ENCODE results near the gene ITPK1. TPM values are rescaled to one million over a fixed set of nuclear protein-coding genes. Genes with fewer than 3 reads are reported as not detected.

Gene ITPK1
- total RNA-seq, 1 experiment from 2014 or later = 80.3 TPM

- no peak for DNase-seq (ENCODE audit: low spot score)
Measured at GRCh38 chr14:92953526-92953925, 162.2 kb downstream of the ITPK1 start.

DNA sequence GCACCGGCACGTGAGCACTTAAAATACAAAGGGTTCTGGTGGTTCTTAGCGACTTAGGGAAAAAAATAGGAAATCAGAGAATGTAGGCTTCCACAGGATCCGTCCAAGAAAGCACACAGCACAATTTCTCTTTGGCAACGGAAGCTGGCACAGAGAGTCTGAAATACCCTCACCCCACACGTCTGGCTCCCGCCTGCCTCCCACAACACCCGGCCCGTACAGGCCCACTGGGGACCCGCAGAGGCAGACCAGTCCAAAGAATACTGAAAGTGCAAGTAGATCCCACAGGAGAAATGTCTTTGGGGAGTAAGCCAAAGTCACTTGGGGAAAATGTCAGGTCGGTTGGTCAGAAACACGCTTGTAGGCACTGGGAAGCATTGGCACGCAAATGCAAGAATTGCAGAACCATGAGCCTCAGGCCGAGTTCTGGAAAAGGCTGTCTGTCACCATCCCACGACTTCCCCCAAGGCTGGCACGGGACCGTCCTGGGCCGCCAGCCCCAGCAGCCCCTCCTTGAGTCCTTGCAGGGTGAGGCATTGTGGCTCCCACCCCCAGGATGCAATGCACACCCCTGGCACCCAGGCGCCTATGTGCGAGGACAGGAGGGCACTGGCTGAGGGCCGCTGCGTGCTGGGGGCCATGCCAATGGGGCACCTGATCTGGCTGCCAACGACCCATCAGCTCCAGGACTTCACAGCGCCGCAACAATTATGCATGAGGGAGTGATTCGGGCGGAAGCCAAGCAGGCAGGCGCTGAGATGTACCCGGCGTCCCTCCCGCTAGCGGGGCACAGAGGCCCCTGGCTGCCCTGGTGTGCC lies 163.0 kb downstream of the ITPK1 start:
- DNase-seq (ENCODE audit: low spot score) = no peak

- DNase-seq (ENCODE audit: low spot score) = peak; percentile 66
Measured at GRCh38 chr14:92951912-92952471, 163.7 kb downstream of the ITPK1 start.

DNA sequence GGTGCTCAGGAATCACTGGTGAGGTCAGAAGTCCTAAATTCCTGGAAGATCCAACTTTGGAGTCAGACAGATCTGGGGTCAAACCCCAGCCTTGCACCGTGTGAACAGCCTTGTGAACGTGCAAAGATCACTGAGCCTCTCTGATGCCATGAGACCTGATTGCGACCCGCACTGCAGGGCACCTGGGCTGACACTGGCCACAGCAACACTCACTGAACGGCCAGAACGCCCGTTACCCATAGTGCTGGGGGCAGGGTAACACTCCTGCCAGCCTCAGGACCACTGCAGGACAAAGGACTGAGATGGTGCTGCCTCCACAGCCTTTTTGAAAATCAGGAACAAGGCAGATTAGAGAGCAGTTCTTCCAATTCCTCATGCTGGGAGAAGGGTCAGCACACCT lies 164.5 kb downstream of the ITPK1 start:
- DNase-seq (ENCODE audit: low spot score) = no peak

- DNase-seq (ENCODE audit: low spot score) = no peak
Measured at GRCh38 chr14:92950773-92951172, 165.0 kb downstream of the ITPK1 start.

GRCh38 chr14:92950193-92950540 lies 165.6 kb downstream of the ITPK1 start:
- DNase-seq (ENCODE audit: low spot score) = no peak

- DNase-seq (ENCODE audit: low spot score) = no peak
Measured at GRCh38 chr14:92949496-92950192, 166.1 kb downstream of the ITPK1 start.

DNA sequence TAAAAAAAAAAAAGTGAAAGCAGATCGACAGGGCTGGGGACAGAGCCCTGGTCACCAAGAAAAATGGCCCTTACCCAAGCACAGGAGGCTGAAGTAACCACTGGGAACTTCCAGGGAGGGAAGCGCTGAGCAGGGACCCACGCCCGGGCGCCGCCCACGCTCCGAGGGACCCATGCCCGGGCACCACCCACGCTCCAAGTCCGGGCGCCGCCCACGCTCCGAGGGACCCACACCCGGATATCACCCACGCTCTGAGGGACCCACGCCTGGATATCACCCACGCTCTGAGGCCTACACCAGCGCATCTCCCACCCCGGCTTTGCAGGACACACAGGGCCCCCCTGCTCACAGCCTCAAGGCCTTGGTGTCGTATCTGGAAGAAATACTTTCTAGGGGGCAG lies 167.1 kb downstream of the ITPK1 start:
- DNase-seq (ENCODE audit: low spot score) = no peak

DNA sequence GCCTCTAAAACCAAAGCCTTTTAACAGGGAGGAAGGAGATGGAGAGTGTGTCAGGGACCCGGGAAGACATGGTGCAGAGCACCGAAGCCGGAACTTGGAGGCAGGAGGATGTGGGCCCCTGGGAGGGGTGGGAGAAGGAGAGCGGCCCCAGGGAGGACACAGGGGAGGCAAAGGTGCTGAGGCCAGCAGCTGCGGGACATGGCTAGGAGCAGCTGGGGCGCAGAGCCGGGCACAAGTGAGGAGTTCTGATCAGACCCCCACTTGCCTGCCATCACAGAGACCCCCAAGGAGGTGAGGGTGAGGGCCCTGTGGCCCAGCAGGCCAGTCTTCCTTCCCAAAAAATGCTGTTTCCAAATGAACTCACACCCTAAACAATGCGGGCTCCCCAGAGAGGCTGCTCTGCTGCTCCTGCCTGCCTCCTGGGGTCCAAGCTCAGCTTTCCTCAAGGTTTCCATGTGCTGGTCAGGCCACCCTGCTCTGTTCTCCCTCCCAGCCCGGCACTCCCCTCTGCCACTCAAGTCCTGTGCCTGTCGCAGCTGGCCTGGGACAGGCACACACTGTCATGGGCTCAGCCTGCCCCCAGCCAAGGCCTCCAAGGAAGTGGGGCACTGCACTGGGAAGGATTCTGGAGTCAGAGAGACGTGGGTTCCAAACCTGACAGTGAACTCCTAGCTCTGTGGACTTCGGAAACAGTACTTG lies 168.7 kb downstream of the ITPK1 start:
- DNase-seq (ENCODE audit: low spot score) = no peak

GRCh38 chr14:92945959-92946846 lies 169.5 kb downstream of the ITPK1 start:
- DNase-seq (ENCODE audit: low spot score) = peak; percentile 72

DNA sequence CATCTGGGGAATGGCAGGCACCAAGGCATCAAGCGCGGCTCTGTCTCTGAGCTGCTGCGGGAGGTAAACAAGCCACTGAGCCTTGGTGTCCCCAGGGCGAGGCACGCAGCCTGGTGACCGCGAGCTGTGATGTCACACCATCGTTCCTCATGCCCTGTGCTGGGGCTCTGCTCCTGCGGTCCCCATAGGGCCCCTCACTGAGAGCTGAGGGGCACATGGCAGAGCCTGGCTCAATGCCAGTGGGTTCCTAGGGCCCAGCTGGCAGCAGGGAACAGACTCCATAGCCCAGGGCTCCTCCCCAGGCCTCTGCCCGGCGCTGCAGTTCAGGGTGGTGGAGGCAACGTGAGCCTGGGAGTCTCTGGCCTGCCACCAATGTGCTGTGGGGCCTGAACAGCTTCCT lies 170.2 kb downstream of the ITPK1 start:
- no peak for DNase-seq (ENCODE audit: low spot score)

DNA sequence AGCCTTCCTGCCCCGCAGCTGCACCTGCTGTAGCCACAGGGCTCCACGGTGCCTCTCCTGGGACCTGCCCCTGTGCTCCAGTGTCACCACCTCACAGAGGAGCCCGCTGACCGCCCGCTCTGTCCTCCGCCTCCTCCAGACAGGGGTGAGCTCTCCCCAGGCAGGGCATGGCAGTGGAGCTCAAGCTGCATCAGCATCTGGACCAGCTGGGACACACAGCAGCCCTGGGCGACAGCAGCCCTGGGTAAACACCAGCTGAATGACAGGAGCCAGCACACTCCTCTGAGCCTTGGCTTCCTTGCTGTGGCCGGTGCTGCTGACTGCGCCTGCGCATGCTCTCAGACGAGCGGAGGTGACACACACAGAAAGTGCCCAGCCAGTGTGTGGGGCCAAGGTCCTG lies 170.7 kb downstream of the ITPK1 start:
- DNase-seq (ENCODE audit: low spot score) = no peak

DNA sequence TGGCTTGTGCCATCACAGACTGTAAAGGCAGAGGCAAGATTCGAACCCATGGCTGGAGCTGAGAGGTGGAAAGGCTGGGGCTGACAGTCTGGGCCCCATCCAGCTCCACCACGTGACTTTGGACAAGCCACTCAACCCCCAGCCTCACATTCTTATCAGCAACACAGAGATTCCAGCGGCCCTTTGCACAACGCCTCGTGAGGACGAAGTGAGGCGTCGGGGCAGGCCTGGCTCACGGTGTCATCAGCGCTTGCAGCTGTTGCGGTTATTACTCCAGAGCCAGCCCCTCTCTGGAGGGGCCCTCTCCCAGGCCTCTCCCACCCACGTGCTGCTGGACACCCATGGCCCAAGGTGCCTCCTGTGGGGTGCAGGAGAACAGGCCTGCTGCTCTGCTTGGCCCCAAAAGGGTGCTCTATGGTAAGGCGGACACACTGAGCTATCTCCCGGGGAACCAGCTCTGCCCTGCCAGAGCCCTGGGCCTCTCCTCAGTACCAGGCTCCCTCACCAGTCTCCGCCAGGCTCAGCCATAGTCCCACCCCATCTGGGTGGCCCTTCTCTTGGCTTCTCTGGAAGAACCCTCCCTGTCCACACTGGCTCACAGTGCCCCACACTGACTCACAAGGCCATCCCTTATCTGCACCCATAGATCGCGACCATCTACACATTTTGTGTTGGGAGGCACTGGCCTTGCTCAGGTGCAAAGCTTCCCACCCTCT lies 171.7 kb downstream of the ITPK1 start:
- DNase-seq (ENCODE audit: low spot score) = no peak

DNA sequence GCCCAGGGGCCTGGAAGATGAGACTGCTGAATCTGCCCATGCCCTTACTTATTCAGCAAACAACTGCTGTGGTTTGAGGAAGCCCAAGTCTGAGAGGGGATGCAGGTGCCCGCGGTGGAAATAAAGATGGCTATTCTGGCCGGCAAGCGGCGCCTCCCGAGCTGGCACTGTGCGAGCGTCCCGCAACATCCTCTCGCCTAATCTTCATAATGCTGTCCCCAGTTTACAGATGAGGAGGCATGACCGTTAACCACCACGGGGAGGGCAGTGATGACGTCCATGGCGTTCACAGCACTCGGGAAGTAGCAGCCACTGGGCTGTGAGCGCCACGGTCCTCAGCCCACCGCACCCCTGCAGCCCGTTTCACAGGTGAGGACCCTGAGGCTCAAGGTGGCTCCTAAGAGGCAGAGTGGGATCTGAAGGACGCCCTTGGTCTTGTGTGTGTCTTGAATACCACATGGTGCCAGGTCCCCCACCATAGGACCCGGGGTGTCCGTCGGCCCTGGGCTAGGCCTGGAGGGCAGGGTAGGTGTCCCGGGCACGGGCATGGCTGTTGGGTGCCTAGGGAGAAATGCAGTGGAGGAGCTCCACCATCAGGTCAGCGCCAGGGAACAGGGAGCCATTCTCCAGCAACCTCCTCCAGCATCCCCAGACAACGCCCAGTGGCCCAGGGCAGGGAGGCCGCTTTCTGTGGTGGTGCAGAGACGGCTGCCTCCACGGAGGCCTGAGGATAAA lies 172.6 kb downstream of the ITPK1 start:
- no peak for DNase-seq (ENCODE audit: low spot score)

GRCh38 chr14:92942576-92942975 lies 173.1 kb downstream of the ITPK1 start:
- no peak for DNase-seq (ENCODE audit: low spot score)

DNA sequence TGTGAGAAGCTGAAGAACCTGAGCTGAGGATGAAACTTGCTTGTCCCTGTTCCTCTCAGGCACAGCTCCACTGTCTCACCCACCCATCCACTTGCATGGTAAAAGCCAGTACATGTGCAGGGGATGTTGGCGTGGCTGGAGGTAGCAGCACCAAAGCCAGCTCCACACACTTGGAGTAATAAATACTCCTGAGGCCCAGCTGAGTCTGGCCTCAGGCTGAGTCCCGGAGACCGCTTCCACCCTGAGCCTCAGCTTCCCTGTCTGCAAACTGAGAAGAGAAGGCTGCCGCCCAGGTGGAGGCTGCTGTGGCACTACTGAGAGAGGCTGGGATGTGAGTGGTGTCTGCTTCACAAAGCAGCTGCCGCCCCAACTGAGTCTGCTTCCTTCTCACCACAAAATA lies 173.6 kb downstream of the ITPK1 start:
- no peak for DNase-seq (ENCODE audit: low spot score)

DNA sequence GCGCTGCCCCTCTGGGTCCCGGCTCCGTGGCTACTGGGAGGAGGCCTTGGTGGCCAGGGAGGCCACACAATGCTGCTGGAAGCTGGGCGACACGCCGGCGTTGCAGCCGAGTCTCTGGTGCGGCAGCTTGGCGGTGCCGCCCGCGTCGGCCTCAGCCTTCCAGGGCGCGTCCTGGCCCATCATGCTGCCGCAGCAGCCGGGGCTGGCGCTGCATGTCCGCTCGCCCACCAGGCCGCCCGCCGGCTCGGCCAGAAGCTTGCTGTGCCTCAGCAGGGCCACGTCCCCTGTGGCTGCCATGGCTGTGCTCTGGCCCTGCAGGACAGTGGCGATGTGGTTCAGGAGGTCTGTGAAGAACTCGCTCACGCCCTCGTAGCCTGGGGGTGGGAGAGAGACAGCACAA lies 174.2 kb downstream of the ITPK1 start:
- no peak for DNase-seq (ENCODE audit: low spot score)

- no peak for DNase-seq (ENCODE audit: low spot score)
Measured at GRCh38 chr14:92940543-92940942, 175.2 kb downstream of the ITPK1 start.

GRCh38 chr14:92939699-92940098 lies 176.0 kb downstream of the ITPK1 start:
- DNase-seq (ENCODE audit: low spot score) = no peak
